GM12801 (cell line): Measurements from ENCODE around the gene ART1.

ENCODE experiments used
- CTCF ChIP-seq: IDR thresholded peaks from one replicate; pipeline ENCODE4 v1.5.1; 2011; ENCODE audit warnings: control low read depth; ENCODE audit not compliant: insufficient read length; ENCODE audit errors: extremely low read depth

Gene ART1

DNA sequence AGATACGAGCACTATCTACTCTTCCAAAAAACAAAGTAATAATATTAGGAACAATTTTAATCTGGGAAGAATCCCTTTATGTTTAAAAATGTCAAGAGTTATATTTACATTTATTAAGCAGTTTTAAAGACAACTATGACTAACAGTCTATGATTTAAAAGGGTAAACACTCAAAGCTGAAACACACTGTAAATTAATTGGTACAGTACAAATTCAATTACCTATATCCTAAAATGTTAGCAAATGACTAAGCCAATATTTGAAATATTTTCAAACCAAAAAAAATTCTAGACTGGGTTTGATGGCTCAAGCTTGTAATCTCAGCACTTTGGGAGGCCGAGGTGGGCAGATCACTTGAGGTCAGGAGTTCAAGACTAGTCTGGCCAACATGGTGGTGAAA, 62.2 kb downstream of the ART1 start:
- TF ChIP-seq CTCF, result no peak

DNA sequence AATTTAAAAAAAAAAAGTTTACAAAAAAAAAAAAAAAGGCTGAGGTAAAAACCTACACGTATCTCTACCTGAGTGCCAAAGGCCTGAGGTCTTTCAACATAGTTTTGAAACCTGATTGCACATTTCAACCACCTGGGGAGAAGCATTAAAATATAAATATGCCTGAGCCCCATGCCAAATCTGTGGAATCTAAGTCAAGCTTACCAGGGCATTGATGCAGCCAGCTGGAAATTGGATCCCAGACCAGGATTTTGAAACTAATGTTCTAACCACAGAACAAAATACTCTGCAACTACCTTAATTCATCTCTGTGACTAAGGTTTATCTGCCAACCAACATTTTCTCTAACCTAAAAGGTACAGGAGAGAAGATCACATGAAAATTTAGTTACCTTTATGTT, 65.0 kb downstream of the ART1 start:
- no peak for TF ChIP-seq CTCF

GRCh38 chr11:3710485-3711259, 65.7 kb downstream of the ART1 start:
- no peak for TF ChIP-seq CTCF

DNA sequence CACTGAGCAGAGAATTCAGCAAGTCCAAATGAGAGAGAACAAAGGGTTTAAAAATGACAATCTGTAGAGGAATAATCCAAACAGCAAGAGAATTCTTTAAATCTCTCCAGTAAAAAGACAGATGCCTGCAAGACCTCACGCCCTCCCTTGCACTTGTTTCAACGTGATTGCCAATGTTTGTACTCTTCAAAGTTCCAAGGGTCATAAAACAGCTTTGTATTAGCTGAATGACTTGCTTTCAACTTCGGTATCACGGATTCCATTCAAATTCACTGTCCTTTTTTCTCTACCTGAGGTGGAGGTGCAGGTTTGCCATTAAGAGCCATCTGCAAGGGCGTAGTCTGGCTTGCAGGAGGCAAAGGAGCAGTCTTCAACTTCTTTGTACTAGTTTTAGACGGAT, 67.3 kb downstream of the ART1 start:
- TF ChIP-seq CTCF, result no peak
